Lower lobe of right lung (tissue), 2 donors: Measurements from ENCODE around the gene NAT8L. TPM values are rescaled to one million over a fixed set of nuclear protein-coding genes. Genes with fewer than 3 reads are reported as not detected.

Experiments used
- ATAC-seq, 2 donors: fragments of 200-7000 bp; cut with Tn5 transposase; one replicate each; pipeline ENCODE4 v1.9.1; 2020 to 2022; ENCODE audit warnings: mild to moderate bottlenecking in 2 of 2, moderate library complexity in 2 of 2
- DNase-seq: peaks from one replicate; pipeline ENCODE4 v3.0.0-alpha.2; 2020
- H3K27ac ChIP-seq: fragments of 200-600 bp; one replicate; pipeline ENCODE4 v1.8.0; 2022
- H3K27me3 ChIP-seq: fragments of 200-600 bp; one replicate; pipeline ENCODE4 v1.8.0; 2022; ENCODE audit warnings: low read depth
- H3K36me3 ChIP-seq: fragments of 200-600 bp; one replicate; pipeline ENCODE4 v1.8.0; 2022; ENCODE audit warnings: mild to moderate bottlenecking
- H3K4me1 ChIP-seq: fragments of 200-600 bp; one replicate; pipeline ENCODE4 v1.8.0; 2022
- H3K4me3 ChIP-seq: fragments of 200-600 bp; one replicate; pipeline ENCODE4 v1.8.0; 2022; ENCODE audit warnings: mild to moderate bottlenecking
- H3K9me3 ChIP-seq: fragments of 200-600 bp; one replicate; pipeline ENCODE4 v1.8.0; 2022
- CTCF ChIP-seq: fragments of 200-600 bp; IDR thresholded peaks from one replicate; pipeline ENCODE4 v1.8.0; 2022; ENCODE audit warnings: antibody characterized with exemption, mild to moderate bottlenecking
- intact Hi-C: fragments of 100-400 bp; cut with DNase I; formaldehyde crosslinking; loops from one replicate; pipeline ENCODE4 v1.11.0; 2022
- total RNA-seq: library from RNA; stranded (reverse); fragmentation: NEBNext Ultra II Directional; extraction: Animal tissue kit (Norgen Biotek cat#: 25700); gene quantifications from one replicate; pipeline ENCODE4 v1.2.1, GENCODE V29; 2021
- donor health status: DM: no; HTN: yes; CAD: no; lungs with severe emphysema.

NAT8L gene
- total RNA-seq, 1 donor from 2014 or later: 0.24 TPM

- H3K27me3 ChIP-seq: peaks cover 65% of the 10 kb centered on the region
- no peak for TF ChIP-seq CTCF
- no peaks in the 10 kb centered on the region for H3K9me3 ChIP-seq
- no peak for ATAC-seq
- intact Hi-C loops: no loop called here
- peaks cover 21% of the 10 kb centered on the region for H3K4me1 ChIP-seq
- H3K4me3 ChIP-seq: no peak overlapping the region
- H3K27ac ChIP-seq: no peak overlapping the region
- DNase-seq: no peak
- H3K36me3 ChIP-seq: no peaks in the 10 kb centered on the region
These were observed 15.6 kb upstream of the NAT8L start for GRCh38 chr4:2043396-2044118.

DNA sequence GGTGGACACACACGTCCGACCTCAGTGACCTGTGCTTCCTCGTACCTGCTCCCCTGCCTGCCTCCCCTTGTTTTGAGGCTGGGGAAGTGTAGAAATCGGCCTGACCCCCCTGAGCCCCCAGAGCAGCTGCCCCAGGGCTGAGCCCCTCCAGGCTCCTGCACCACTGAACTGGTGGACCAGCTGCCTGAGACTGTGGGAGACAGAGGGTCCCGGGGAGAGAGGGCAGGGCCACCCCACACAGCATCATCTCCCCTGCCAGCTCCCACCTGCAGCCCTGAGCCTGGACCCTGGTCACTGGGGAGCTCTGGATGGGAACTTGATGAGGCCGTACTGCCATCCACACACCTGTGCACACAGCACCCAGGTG is 15.0 kb upstream of the NAT8L start:
- DNase-seq (no peak), ATAC-seq (no peak)
- no peak overlapping the region for H3K4me3 ChIP-seq
- intact Hi-C loops: no loop called here
- no peaks in the 10 kb centered on the region for H3K36me3 ChIP-seq
- H3K27ac ChIP-seq: no peak overlapping the region
- no peak for TF ChIP-seq CTCF
- peaks cover 21% of the 10 kb centered on the region for H3K4me1 ChIP-seq
- no peaks in the 10 kb centered on the region for H3K9me3 ChIP-seq
- H3K27me3 ChIP-seq: peaks cover 61% of the 10 kb centered on the region

DNA sequence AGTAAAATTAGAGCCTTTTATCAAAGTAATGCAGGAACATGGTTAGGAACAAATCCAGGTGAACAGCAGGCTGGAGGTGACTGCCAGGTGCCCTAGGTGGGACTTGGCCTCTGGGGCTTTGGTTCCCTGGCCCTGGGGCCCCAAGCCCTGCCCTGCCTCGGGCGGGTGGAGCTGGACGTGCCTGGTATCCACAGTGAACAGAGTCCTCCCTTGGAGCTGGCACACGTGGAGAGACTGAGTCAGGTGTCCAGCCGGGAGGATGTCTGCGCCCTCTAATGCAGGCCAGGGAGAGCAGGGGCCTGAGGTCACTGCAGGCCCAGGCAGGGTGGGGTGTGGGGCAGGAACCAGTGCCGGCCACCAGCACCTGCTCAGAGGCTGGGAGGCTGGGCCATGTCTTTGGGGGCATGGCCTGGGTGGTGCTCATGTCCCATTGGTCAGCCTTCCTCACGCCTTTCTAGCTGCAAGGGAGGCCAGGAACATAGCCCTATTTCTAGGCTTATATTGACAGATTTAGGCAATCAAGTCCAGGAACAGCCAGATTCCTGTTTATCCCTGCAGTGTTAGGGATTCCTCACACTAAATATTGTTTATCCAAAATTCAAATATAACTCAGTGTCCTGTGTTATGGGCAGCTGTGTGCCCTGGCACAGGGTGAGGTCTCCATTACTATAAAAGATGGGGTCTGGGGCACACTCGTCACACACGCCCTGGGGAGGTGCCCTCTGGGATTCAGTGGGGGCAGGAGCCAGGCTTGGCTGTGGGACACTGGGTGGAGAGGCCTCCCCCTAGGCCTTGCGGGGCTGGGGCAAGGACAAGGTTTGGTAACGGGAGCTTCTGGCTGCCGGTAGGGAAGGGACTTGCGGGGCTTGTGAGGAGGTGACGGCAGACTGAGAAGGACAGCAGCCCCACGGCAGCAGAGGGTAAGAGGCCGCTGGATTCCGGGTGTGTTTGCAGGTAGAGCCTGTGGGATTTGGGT is 14.3 kb upstream of the NAT8L start:
- H3K27me3 ChIP-seq: peaks cover 54% of the 10 kb centered on the region

DNA sequence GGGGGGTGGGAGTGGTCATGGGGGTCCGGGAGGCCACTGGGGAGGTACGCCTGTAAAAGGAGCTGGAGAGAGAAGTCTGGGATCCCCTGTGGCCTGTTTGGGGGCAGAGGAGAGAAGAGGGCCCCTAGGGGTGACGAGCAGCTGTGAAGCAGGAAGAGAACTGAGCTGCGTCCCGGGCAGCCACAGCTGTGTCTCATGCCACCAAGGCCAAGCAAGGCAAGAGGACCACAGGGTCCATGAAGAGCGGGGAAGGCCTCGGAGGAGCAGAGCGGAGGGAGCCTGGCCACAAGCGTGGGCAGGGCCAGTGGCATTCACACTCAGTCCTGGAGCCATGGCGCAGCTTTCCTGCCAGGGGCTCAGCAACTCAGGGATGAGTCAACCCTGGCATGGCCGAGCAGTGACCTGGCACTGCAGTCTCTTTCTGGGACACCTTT is 13.6 kb upstream of the NAT8L start:
- intact Hi-C loops: no loop called here
- no peaks in the 10 kb centered on the region for H3K36me3 ChIP-seq
- H3K4me3 ChIP-seq: no peak overlapping the region
- H3K27me3 ChIP-seq: peaks cover 48% of the 10 kb centered on the region
- ATAC-seq: no peak
- no peak overlapping the region for H3K27ac ChIP-seq
- H3K9me3 ChIP-seq: no peaks in the 10 kb centered on the region
- peaks cover 19% of the 10 kb centered on the region for H3K4me1 ChIP-seq
- no peak for TF ChIP-seq CTCF
- no peak for DNase-seq

More for the DNA sequence above, 14.3 kb upstream of the NAT8L start:
- ATAC-seq: no peak
- DNase-seq: no peak
- Histone ChIP-seq H3K4me3 (no peak overlapping the region), H3K36me3 (no peaks in the 10 kb centered on the region), H3K4me1 (peaks cover 21% of the 10 kb centered on the region), H3K27ac (no peak overlapping the region), H3K9me3 (no peaks in the 10 kb centered on the region)
- intact Hi-C loops: no loop called here
- no peak for TF ChIP-seq CTCF

- intact Hi-C loops: no loop called here
- no peak for DNase-seq
- H3K4me1 ChIP-seq: peaks cover 11% of the 10 kb centered on the region
- no peak for ATAC-seq
- H3K36me3 ChIP-seq: no peaks in the 10 kb centered on the region
- peaks cover 45% of the 10 kb centered on the region for H3K27me3 ChIP-seq
- no peak overlapping the region for H3K27ac ChIP-seq
- H3K9me3 ChIP-seq: no peaks in the 10 kb centered on the region
- no peak for TF ChIP-seq CTCF
- H3K4me3 ChIP-seq: no peak overlapping the region
These were observed 12.8 kb upstream of the NAT8L start for GRCh38 chr4:2046031-2046961.
